ENCODE measurements around the gene ZCWPW1. TPM values are rescaled to one million over a fixed set of nuclear protein-coding genes. Genes with fewer than 3 reads are reported as not detected.
A peak's percentile ranks its signal among the peaks of the same experiment; 100 is the strongest.

Gene ZCWPW1
- total RNA-seq, 2 experiments from 2014 or later = 4.1 to 10.8 TPM

GRCh38 chr7:100358027-100358856 lies 70.3 kb downstream of the ZCWPW1 start, which contains the start of gene PILRB:
PILRB (plus strand) TSS chr7:100358117; CDS start chr7:100358303, 186 bp downstream.
- H3K9me3 ChIP-seq (ENCODE audit: low read length) = no peaks in the 10 kb centered on the region
- H4K20me1 ChIP-seq (ENCODE audit: insufficient read depth, low read length) = no peaks in the 10 kb centered on the region
- BruUV-seq (replicated peaks) = TSS peak; percentile 34
- H3K27ac ChIP-seq (ENCODE audit: low read depth, low read length, poor library complexity, severe bottlenecking) = no peak within 1 kb of the TSS
- H3K9me2 ChIP-seq (ENCODE audit: insufficient read depth, low read length) = no peaks in the 10 kb centered on the region
- intact Hi-C loops (cut with micrococcal nuclease; ENCODE audit: unreplicated experiment) = no loop called here
- CTCF ChIA-PET (ENCODE audit: unreplicated experiment) = no interaction called here
- POLR2A ChIA-PET = no interaction called here
- H2AFZ ChIP-seq (ENCODE audit: low read length) = no peak within 1 kb of the TSS
- TF ChIP-seq, protein P1, sequence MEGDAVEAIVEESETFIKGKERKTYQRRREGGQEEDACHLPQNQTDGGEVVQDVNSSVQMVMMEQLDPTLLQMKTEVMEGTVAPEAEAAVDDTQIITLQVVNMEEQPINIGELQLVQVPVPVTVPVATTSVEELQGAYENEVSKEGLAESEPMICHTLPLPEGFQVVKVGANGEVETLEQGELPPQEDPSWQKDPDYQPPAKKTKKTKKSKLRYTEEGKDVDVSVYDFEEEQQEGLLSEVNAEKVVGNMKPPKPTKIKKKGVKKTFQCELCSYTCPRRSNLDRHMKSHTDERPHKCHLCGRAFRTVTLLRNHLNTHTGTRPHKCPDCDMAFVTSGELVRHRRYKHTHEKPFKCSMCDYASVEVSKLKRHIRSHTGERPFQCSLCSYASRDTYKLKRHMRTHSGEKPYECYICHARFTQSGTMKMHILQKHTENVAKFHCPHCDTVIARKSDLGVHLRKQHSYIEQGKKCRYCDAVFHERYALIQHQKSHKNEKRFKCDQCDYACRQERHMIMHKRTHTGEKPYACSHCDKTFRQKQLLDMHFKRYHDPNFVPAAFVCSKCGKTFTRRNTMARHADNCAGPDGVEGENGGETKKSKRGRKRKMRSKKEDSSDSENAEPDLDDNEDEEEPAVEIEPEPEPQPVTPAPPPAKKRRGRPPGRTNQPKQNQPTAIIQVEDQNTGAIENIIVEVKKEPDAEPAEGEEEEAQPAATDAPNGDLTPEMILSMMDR (conservative IDR thresholded peaks at IDR 0.05; ENCODE audit: low read length) = peak; percentile 50
- no peak for TF ChIP-seq EZH2phosphoT487 (IDR thresholded peaks at IDR 0.05; ENCODE audit: borderline replicate concordance, low read depth, low read length)
- peaks cover 16% of the 10 kb centered on the region for H3K4me1 ChIP-seq (ENCODE audit: insufficient read depth, low read length, poor library complexity, severe bottlenecking)
- H3K4me2 ChIP-seq (ENCODE audit: low read length) = no peak within 1 kb of the TSS
- peaks cover 96% of the 10 kb centered on the region for H3K36me3 ChIP-seq (ENCODE audit: insufficient read depth, low read length)
- H3K79me2 ChIP-seq (ENCODE audit: insufficient read depth, low read depth, low read length) = no peaks in the 10 kb centered on the region
- DNase-seq (ENCODE audit: low spot score) = peak; percentile 32
- no peak within 1 kb of the TSS for H3K4me3 ChIP-seq (ENCODE audit: low read depth, low read length, poor library complexity, severe bottlenecking)

- intact Hi-C loops (cut with micrococcal nuclease; ENCODE audit: unreplicated experiment) = no loop called here
- Histone ChIP-seq H4K20me1 (ENCODE audit: insufficient read depth, low read length) (no peaks in the 10 kb centered on the region), H3K79me2 (ENCODE audit: insufficient read depth, low read depth, low read length) (no peaks in the 10 kb centered on the region), H3K9me3 (ENCODE audit: low read length) (no peaks in the 10 kb centered on the region), H3K4me3 (ENCODE audit: low read depth, low read length, poor library complexity, severe bottlenecking) (no peak overlapping the region), H2AFZ (ENCODE audit: low read length) (no peak overlapping the region), H3K9me2 (ENCODE audit: insufficient read depth, low read length) (no peaks in the 10 kb centered on the region), H3K27ac (ENCODE audit: low read depth, low read length, poor library complexity, severe bottlenecking) (no peak overlapping the region), H3K36me3 (ENCODE audit: insufficient read depth, low read length) (peaks cover 93% of the 10 kb centered on the region), H3K4me2 (ENCODE audit: low read length) (no peak overlapping the region), H3K4me1 (ENCODE audit: insufficient read depth, low read length, poor library complexity, severe bottlenecking) (peaks cover 17% of the 10 kb centered on the region)
- TF ChIP-seq, protein P1 (conservative IDR thresholded peaks at IDR 0.05; ENCODE audit: low read length) = no peak
- TF ChIP-seq EZH2phosphoT487 (IDR thresholded peaks at IDR 0.05; ENCODE audit: borderline replicate concordance, low read depth, low read length) = no peak
- POLR2A ChIA-PET = no interaction called here
- DNase-seq (ENCODE audit: low spot score) = no peak
- CTCF ChIA-PET (ENCODE audit: unreplicated experiment) = no interaction called here
- no TSS peak for BruUV-seq (replicated peaks)
These were observed 71.4 kb downstream of the ZCWPW1 start for GRCh38 chr7:100357131-100357561.

- Histone ChIP-seq H3K27ac (ENCODE audit: low read depth, low read length, poor library complexity, severe bottlenecking) (no peak overlapping the region), H3K36me3 (ENCODE audit: insufficient read depth, low read length) (peaks cover 91% of the 10 kb centered on the region), H3K79me2 (ENCODE audit: insufficient read depth, low read depth, low read length) (no peaks in the 10 kb centered on the region), H3K9me3 (ENCODE audit: low read length) (no peaks in the 10 kb centered on the region), H3K4me3 (ENCODE audit: low read depth, low read length, poor library complexity, severe bottlenecking) (no peak overlapping the region), H2AFZ (ENCODE audit: low read length) (no peak overlapping the region), H3K4me1 (ENCODE audit: insufficient read depth, low read length, poor library complexity, severe bottlenecking) (peaks cover 17% of the 10 kb centered on the region), H3K9me2 (ENCODE audit: insufficient read depth, low read length) (no peaks in the 10 kb centered on the region), H4K20me1 (ENCODE audit: insufficient read depth, low read length) (no peaks in the 10 kb centered on the region), H3K4me2 (ENCODE audit: low read length) (no peak overlapping the region)
- no peak for DNase-seq (ENCODE audit: low spot score)
- no TSS peak for BruUV-seq (replicated peaks)
- no peak for TF ChIP-seq EZH2phosphoT487 (IDR thresholded peaks at IDR 0.05; ENCODE audit: borderline replicate concordance, low read depth, low read length)
- TF ChIP-seq, protein P1 (conservative IDR thresholded peaks at IDR 0.05; ENCODE audit: low read length) = no peak
- ChIA-PET CTCF (ENCODE audit: unreplicated experiment) (no interaction called here), POLR2A (no interaction called here)
- intact Hi-C loops (cut with micrococcal nuclease; ENCODE audit: unreplicated experiment) = no loop called here
These were observed 72.0 kb downstream of the ZCWPW1 start for GRCh38 chr7:100356416-100357068.
